Measurements from ENCODE around the gene COL6A5.

GRCh38 chr3:130509008-130509407, 163.5 kb downstream of the COL6A5 start:
- no peak for TF ChIP-seq POLR2A (IDR thresholded peaks at IDR 0.05)
- TF ChIP-seq CTCF (IDR thresholded peaks at IDR 0.05): no peak

Data from adrenal gland (tissue), 5 donors.